Activated CD8-positive, alpha-beta memory T cell treated with anti-CD3 and anti-CD28 coated beads for 24 hours (primary cell): ENCODE measurements around the gene SF3B2.
A peak's percentile ranks its signal among the peaks of the same experiment; 100 is the strongest.

Experiments
- DNase-seq: peaks from one replicate; pipeline ENCODE4 v3.0.0-alpha.2; 2020

Gene SF3B2

DNA sequence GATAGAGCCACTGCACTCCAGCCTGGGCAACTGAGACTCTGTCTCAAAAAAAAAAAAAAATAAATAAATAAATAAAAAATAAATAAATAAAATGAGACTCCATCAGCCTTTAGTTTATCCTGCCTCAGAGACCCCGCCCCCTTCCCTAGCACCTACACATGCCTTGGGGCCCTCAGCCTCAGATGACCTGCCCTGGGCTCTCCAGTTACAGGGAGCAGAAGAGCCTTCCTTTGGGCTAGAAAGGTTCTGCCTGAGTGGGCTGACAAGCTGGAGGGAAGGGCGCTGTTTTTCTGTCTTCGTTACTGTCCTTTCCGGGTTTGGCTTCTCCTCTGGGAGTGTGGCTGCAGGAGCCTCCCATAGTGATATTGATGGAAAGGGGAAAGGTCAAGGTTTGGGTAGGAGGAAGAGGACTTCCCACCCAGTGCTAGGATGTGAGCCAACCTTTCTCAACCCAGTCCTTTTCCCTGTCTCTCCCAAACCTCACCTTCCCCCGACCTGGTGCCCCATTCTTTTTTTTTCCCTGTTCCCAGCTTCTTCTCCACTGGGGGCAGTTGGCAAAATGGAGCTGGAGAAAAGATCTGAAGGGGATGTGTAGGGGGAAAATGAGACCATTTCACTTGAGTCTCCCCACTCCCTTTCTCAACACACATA lies 1.5 kb upstream of the SF3B2 start:
- no peak for DNase-seq

DNA sequence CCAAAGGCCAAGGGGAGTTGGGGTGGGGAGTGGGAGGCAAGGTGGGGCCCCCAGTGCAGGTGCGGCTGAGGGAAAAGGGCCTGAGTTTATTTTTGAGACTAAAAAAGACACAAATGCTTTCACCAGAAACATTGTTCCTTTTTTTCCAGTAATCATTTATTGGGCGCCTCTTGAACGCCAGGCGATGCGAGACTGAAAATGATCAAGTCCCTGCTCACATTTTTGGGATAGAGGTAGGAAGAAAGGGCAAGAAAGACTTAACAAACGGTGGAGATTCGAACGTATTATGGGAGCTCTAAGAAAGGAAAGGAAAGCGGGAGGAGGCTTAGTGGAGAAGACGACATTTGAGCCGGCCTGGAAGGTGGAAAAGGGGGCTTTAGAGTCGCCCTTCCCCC lies 796 bp upstream of the SF3B2 start:
- DNase-seq: no peak

DNA sequence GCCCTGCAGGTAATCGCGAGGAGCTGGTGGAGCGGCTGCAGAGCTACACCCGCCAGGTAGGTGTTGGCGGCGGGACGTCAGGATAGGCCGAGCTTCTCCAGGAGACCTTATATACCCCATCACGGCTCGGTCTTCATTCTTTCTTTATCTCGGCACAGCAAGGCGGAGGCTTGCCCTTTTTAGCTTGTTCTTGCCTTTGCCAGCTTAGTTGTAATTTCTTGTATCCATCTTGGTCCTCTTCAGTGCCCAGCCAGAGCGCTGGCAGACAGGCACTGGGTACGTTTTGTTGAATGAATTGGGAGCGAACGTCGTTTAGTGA lies 459 bp downstream of the SF3B2 start:
- no peak for DNase-seq

DNA sequence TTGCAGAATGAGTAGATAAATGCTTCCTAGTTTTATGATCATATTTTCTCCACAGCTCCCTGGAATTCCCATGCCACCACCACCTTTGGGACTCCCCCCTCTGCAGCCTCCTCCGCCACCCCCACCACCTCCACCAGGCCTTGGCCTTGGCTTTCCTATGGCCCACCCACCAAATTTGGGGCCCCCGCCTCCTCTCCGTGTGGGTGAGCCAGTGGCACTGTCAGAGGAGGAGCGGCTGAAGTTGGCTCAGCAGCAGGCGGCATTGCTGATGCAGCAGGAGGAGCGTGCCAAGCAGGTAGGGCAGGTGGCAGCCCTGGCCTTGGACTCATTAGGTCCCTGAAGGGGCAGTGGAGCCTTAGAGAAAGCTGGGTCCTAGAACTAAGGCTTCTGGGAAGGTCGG lies 2.9 kb downstream of the SF3B2 start:
- DNase-seq: no peak

DNA sequence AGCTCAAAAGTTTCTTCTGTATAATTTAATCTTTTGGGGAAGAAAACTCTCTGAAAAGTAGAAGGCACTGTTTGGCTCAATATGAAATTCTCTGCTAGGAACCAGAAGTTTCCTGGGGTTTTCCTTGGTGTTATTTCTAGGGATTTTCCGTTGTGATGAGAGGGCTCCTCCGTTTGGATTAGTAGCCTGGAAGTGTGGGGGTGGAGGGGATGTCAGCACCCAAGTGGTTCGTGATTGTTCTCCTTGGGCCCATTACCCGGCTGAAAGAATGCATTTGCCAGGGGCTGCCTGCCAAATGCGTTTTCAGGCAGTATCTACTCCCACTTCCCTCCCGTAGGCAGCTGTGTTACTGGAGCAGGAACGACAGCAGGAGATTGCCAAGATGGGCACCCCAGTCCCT lies 4.3 kb downstream of the SF3B2 start:
- DNase-seq: no peak

DNA sequence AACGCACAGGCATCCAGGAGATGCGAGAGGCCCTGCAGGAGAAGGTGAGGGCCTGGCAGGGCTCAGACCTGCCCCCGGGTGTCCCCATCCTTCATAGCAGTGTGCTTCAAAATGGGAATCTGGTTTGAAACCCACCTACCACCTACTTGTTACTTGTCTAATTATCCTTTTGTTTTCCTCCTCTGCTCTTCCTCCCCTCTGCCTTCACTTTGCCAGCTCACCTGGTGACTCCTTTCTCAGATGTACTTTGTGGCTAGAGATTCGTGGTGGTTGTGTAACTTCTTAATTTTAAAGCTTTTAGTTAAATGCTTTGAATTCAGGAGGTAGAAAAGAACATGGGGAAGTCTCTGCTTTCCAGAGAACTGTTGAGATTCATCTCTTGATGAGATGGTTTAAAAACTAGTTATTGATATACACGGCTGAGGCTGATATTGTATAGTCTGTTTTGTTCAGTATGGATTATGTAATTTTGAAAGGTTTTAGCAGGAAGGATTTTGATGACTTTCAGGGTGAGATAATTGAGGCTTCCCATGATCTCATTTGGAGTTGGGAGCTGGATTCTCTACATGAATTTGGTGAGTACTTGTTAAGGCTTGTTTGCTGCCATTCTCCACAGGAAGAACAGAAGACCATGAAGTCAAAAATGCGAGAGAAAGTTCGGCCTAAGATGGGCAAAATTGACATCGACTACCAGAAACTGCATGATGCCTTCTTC lies 8.0 kb downstream of the SF3B2 start:
- no peak for DNase-seq

DNA sequence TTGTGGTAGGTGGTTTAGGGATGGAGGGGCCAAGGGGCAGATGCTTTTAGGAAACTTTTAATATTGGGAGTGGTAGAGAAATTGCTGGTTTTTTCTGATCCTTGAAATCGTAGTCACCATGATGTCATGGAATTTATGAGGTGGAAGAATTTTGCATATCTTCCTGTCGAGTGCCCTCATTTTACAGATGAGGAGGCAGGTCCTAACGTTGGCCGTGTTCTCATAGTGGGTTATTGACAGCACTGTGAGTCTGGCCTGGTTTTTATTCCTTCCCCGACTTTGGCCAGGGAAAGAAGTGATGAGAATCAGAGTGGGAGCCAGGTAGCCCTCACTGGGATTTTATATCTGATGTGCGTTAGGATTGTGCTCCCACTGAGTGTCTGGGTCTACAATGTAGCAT lies 9.1 kb downstream of the SF3B2 start:
- no peak for DNase-seq

DNA sequence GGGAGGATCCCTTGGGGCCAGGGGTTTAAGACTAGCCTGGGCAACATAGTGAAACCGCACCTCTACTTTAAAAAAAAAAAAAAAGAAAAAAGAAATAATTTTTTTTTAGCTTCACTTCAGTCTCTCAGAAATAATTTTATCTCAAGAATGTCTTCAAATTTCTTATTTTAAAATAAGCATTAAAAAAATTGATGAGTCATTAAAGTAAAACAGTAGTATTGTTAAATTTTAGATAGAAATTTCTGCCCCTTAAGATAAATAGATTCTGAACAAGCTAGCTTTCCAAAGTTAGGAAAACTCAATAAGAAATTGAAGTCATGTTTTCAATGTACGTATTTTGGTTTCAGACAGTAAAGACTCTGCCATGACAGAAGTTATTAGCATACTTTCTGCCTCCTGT lies 10.2 kb downstream of the SF3B2 start:
- no peak for DNase-seq

DNA sequence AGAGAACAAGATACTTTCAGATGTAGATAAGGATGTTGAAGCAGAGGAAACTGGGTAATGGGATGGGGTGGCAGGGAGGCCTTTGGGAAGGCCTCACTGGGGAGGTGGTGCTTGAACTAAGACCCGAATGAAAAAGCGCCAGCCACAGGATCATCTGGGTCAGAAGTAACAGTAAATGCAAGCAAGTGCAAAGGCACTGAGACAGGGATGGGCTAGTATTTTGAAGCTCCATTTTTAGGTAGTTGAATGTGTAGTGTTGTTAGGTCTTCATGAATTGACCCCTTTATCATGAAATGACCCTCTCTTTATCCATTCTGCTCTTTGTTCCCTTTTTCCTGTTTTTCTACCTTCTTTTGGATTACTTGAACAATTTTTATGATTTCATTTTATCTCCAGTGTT lies 11.7 kb downstream of the SF3B2 start:
- no peak for DNase-seq

DNA sequence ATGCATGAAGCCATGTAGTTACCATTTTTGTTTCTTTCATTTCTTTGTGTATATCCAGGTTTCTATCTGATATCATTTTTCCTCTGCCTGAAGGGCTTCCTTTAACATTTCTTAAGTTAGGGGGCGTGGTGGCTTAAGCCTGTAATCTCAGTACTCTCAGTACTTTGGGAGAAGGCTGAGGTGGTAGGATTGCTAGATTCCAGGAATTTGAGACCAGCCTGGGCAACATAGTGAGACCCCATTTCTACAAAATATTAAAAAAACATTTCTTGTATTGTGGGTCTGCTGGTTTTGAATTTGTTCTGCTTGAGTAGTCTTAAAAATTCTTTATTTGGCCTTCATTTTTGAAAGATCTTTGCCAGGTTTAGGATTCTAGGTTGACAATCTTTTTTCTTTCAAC lies 12.4 kb downstream of the SF3B2 start:
- DNase-seq: no peak

DNA sequence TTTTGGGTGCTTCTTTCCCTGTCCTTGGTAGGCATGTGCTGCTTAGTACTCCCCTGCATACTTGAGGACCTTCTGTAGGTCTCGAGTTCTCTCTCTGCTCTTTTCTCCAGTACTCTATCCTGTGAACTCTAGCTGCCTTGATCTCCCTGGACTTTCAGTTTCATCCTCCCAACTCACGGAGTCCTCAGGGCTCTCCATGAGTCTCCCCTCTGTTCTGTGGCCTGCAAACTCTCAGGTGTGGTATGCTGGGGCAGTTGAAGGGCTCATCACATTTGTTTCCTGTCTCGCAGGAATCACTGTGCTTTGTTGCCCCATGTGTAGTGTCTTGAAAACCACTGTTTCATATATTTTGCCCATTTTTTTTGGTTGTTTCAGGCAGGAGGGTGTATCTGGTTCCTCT lies 14.6 kb downstream of the SF3B2 start:
- DNase-seq: peak; percentile 52

DNA sequence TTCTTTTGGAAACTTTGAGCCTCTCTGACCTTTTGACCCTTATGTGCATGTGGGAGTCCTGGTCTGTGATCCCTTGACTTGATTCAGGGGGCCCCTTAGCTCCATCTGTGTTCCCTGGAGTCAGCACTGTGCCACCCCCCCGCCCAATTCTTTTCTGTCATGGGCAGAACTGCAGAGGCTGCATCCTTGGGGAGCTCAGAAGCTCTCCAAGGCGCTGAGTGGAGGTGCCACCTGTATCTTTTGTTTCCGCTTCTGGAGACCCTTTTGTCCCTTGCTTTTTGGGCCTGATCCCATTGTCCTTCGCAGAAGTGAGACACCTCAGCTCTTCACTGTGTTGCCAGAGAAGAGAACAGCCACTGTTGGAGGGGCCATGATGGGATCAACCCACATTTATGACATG lies 15.5 kb downstream of the SF3B2 start:
- DNase-seq: peak; percentile 58

DNA sequence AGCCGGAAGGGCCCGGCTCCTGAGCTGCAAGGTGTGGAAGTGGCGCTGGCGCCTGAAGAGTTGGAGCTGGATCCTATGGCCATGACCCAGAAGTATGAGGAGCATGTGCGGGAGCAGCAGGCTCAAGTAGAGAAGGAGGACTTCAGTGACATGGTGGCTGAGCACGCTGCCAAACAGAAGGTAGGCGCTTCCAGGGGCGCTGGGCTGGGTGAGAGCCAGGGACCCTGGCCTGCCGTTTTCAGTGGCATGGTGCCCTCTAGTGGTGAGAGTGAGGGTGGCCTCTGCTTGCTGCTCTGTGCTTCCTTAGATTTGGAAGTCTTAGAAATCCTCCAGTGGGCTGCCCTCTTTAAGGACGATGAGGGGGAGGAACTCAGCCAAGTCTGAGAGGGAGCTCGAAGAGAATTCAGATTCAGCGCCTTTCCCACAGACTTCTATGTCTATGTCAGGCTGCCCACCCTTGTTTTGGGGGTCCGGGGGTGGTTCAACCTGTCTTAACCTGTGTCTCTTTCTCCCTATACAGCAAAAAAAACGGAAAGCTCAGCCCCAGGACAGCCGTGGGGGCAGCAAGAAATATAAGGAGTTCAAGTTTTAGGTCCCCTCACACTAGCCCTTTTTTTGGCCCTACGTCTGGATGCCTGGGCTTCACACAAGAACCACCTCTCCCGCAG lies 16.1 kb downstream of the SF3B2 start:
- peak; percentile 89 for DNase-seq

DNA sequence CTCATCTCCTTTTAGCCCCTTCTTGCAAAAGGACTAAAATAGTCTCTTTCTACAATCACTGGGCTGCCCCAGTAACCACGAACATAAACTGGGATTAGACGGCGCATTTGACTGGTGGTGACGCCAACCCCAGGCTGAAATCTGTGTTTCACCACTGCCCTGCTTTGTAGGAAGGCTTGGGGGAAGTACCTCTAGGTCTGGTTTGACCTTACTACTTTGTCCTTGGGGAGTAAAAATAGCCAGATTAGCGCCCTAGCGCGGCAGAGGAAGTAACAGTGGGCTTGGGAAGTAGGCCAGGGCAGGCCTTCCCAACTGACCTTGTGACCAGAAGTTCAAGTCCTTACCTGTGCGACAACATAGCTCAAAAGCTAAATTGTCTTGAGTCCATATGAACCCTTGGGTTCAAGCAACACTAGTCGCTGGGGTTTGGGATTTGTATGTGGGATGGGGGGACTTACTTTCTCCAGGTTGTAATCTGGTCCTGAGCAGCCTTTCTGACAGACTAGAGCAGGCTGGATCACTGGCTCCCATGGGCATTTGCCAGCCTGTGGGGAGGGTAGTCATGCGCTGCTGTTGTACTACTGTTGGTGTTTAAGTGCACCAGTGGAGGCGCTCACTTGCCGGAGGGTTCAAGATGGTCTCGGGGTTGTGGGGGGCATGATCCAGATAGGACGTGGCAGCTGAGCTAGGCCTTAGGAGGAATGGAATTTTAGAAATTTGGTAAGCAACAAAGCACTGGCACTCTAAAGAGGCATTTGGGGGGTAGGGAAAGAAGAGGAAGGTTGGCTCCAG lies 17.0 kb downstream of the SF3B2 start:
- peak; percentile 63 for DNase-seq

DNA sequence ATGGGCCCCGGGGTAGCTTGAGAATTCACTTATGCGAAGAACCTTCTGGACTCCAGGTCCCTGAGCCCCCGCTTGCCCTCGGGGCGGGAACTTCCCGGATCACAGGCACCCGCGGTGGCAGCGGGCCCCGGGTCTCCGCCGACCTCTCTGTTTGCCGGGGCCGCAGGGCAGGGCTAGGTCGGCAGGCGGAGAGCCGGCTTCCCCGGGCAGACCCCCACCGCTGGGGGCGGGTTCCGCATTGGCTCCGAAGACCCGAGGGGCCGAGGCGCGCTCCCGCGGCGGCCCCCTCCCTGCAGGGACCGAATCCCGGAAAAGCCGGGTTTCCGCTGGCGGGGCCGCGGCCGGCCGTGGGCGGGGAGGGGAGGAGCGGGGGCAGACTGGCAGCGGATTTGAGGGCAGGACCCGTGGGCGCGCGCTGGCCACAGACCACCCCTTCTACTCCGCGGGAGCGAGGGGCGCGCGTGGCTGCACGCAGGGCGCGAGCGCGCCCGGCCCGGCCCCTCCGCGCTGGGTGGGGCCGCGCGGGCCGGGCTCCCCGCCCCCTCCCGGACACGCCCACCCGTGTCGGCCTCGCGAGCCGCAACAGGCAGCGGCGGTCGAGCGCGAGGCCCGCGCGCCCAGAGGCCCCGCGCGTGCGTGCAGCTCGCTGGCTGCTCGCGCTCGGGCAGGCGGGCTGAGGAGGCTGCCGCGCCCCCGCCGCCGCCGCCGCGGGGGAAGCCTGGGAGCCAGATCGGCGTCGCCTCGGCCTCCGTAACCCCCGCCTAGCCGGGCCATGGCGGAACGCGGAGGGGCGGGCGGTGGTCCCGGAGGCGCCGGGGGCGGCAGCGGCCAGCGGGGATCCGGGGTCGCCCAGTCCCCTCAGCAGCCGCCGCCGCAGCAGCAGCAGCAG lies 17.8 kb downstream of the SF3B2 start, which contains the start of gene PACS1:
Gene PACS1, plus strand, starts transcription at position 558 of the 889 bp plus-strand sequence. Its CDS starts 215 bp downstream, at position 773.
- peak; percentile 91 for DNase-seq

DNA sequence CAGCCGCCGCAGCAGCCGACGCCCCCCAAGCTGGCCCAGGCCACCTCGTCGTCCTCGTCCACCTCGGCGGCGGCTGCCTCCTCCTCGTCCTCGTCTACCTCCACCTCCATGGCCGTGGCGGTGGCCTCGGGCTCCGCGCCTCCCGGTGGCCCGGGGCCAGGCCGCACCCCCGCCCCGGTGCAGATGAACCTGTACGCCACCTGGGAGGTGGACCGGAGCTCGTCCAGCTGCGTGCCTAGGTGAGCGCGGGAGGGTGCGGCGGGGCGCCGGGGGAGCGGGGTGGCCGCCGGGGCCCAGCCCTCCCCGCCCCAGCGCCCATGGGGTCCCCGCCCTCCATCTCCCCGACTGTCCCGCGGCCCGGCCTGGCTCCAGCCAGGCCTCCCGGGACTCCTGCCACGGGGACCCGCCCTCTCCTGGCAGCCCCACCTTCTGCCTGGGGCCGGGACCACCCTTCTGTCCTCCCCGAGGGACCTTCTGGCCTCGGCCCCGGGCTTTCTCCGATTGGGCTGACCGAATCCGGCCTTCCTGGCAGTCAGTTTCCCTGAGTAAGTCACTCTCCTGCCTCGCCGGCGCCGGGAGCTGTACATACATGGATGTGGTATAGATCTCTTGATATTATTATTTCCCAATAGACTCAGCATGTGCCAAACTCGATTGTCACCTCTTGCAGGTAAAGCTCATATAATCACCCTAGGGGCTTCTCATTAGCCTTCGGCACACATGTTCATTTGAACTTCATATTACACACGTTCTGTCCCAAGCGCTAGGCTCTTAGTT lies 18.6 kb downstream of the SF3B2 start:
- peak; percentile 77 for DNase-seq

DNA sequence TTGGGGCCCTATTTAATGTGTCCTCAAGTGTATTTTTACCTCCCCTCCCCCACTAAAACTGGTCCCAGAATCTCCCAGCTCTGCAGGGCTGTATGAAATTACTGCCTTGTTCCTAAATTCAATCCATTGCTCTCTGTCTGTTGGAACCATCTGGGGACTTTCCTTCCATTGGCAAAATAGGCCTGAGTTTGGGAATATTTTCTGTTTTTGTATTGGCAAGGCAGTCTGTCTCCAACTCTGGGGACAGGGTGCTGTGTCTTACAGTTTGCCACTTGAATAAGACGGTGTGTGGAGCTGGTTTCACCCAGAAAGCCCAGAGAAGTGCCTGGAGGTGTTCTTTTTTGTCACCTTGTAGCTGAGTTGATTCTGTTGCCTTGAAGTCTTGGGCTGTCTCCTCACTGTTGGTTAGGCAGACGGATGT lies 19.2 kb downstream of the SF3B2 start:
- no peak for DNase-seq

DNA sequence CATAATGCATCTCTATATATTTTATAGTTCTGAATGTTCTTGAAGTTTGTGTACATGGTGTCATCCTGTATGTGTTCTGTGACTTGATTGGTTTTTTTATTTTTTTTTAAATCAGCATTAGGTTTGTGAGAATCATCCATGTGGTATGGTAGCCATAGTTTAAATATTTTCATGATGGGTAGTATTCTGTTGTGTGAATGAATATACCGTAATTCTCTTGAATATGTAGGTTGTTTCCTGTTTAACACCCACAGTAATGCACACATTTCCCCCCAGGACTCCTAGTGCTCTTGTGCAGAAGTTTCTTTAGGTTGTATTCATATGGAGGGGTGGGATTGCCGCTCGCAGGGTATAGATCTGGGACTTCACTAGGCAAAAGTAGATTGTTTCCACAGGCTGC lies 19.9 kb downstream of the SF3B2 start:
- DNase-seq: no peak

DNA sequence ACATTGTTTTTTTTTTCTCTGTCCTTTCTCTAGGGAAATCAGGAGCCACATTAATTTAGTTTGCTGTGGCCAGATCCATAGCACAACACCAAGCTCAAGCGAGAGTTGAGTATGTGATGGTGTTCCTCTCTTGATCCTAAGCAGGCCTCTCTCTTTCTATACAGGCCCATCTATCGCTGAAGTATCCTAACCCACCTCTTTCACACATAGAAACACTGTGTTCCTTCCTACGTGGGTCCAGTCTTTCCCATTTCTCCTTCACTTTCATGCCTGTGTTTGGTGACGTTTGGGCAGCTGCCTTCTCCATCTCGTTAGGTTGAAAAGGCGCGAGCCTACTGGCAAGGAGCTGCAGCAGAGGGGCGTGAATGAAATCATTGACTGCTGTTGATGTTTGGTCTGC lies 20.4 kb downstream of the SF3B2 start:
- no peak for DNase-seq

DNA sequence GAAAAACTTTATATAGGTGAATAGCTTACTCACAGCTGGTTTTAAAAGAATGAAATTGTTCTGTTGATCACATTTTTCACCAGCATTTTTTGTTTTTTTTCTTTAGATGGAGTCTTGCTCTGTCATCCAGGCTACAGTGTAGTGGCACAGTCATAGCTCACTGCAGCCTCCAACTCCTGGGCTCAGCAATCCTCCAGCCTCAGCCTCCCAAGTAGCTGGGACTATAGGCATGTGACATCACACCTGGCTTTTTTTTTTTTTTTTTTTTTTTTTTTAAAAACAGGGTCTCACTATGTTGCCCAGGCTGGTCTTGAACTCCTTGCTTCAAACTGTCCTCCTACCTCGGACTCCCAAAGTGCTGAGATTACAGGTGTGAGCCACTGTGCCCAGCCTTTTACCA lies 21.5 kb downstream of the SF3B2 start:
- DNase-seq: no peak

DNA sequence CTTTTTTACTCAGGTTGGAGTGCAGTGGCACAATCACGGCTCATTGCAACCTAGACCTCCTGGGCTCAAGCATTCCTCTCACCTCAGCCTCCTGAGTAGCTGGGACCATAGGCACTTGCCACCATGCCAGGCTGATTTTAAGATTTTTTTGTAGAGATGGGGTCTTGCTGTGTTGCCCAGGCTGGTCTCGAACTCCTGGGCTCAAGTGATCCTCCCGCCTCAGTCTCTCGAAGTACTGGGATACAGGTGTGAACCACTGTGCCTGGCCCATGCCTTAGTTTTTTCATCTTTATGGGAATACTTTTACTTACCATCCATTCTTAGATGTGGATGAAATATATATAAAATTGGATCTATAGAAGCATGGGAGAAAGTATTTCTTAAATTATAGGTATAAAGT lies 23.1 kb downstream of the SF3B2 start:
- DNase-seq: no peak

DNA sequence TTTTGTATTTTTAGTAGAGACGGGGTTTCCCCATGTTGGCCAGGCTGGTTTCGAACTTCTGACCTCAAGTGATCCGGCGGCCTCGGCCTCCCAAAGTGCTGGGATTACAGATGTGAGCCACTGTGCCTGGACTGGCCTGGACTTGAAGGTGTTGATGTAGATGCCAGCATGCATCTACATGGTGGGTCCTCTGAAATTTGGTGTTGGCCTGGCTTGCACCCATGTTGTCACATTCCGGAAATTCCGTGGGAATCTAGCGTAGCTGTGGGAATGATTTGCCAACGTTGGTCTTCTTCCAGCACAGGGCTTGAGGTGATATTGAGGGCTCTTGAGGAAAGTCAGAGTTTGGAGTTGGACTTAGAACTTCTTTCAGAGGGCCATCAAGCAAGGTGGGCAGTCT lies 24.4 kb downstream of the SF3B2 start:
- DNase-seq: no peak
